ENCODE results near the gene IMPA2.

DNA sequence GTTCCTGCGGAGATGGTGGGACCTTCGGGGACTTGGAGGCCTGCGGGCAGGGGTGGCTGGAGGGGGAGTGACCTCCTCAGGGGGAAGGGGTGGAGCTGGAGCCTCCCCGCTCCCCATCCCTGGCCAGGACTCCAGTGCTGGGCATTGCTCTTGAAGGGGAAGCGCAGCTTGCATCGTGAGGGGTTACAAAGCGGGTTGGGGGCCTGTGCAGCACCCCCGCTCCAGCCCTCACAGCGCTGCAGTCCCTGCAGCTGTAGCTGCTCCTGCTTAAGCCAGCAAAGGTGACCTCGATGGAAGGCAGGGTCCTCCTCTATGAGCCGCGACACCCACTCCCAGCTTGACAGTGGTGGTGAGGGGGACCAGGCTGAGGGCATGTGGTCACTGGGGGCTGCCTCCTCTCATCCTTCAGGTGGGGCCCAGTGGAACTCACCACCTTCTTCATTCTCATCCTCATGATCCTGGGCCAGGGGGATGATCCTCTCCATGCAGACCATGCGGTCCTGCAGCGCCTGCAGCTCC lies 75.6 kb downstream of the IMPA2 start:
- TF ChIP-seq, protein P1, sequence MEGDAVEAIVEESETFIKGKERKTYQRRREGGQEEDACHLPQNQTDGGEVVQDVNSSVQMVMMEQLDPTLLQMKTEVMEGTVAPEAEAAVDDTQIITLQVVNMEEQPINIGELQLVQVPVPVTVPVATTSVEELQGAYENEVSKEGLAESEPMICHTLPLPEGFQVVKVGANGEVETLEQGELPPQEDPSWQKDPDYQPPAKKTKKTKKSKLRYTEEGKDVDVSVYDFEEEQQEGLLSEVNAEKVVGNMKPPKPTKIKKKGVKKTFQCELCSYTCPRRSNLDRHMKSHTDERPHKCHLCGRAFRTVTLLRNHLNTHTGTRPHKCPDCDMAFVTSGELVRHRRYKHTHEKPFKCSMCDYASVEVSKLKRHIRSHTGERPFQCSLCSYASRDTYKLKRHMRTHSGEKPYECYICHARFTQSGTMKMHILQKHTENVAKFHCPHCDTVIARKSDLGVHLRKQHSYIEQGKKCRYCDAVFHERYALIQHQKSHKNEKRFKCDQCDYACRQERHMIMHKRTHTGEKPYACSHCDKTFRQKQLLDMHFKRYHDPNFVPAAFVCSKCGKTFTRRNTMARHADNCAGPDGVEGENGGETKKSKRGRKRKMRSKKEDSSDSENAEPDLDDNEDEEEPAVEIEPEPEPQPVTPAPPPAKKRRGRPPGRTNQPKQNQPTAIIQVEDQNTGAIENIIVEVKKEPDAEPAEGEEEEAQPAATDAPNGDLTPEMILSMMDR (IDR thresholded peaks at IDR 0.05; ENCODE audit: low read depth, low read length, poor library complexity, severe bottlenecking) = no peak
- TF ChIP-seq EZH2phosphoT487 (IDR thresholded peaks at IDR 0.05; ENCODE audit: borderline replicate concordance, low read length) = no peak

Data from DOHH2 (cell line).